Measurements from ENCODE around the gene AKT1S1. TPM values are rescaled to one million over a fixed set of nuclear protein-coding genes. Genes with fewer than 3 reads are reported as not detected.

AKT1S1 gene
- total RNA-seq, 1 donor from 2014 or later = 2.3 TPM

- TF ChIP-seq EZH2 (IDR thresholded peaks at IDR 0.05) (no peak), EZH2phosphoT487 (IDR thresholded peaks at IDR 0.05) (no peak)
- Histone ChIP-seq H3K9me3 (ENCODE audit: low read depth) (no peaks in the 10 kb centered on the region), H3K9ac (no peak overlapping the region), H3K4me3 (no peak overlapping the region), H4K20me1 (ENCODE audit: low read depth) (no peaks in the 10 kb centered on the region), H3K79me2 (ENCODE audit: low read depth) (no peaks in the 10 kb centered on the region), H3K36me3 (no peaks in the 10 kb centered on the region), H3K27ac (no peak overlapping the region), H3K27me3 (peaks cover 21% of the 10 kb centered on the region), H3F3A (ENCODE audit: low read depth) (peaks cover 23% of the 10 kb centered on the region), H2AFZ (replicated peaks) (no peak overlapping the region), H3K4me2 (no peak overlapping the region), H3K4me1 (no peaks in the 10 kb centered on the region)
- Mint-ChIP-seq H3K27ac (no peak overlapping the region), H3K4me1 (peaks cover 19% of the 10 kb centered on the region), H3K27me3 (ENCODE audit: insufficient read depth, low read depth) (peaks cover 23% of the 10 kb centered on the region), H3K9me3 (no peaks in the 10 kb centered on the region), H3K36me3 (no peaks in the 10 kb centered on the region), H3K4me3 (no peak overlapping the region)
- DNase-seq (ENCODE audit: low spot score) = no peak
Observed at GRCh38 chr19:49894011-49894664, 17.0 kb upstream of the AKT1S1 start.

DNA sequence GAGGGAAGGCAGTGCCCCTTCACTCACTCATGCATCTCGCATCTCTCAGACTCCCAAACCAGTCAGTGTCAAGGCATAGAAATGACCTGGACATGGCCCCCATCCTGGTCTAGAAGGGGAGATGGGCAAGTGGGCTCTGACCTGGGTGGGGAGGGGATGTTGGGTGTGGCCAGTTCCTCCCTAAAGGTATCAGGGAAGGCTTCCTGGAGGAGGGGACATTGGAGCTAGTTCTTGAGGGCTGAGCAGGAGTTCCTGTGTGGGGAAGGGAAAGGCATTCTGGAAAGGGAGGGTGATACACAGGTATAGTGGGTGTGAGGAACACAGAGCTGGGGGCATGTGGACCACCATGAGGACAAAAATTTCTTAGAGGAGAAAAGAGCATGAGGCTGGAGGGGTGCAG lies 15.6 kb upstream of the AKT1S1 start:
- H3K36me3 Mint-ChIP-seq = no peaks in the 10 kb centered on the region
- no peaks in the 10 kb centered on the region for H3K9me3 Mint-ChIP-seq
- Histone ChIP-seq H3K4me2 (no peak overlapping the region), H3K36me3 (no peaks in the 10 kb centered on the region), H3K4me3 (no peak overlapping the region), H3K9me3 (ENCODE audit: low read depth) (no peaks in the 10 kb centered on the region), H4K20me1 (ENCODE audit: low read depth) (no peaks in the 10 kb centered on the region), H3K79me2 (ENCODE audit: low read depth) (no peaks in the 10 kb centered on the region), H3K4me1 (no peaks in the 10 kb centered on the region), H3F3A (ENCODE audit: low read depth) (peaks cover 23% of the 10 kb centered on the region), H3K27me3 (peaks cover 24% of the 10 kb centered on the region), H3K27ac (no peak overlapping the region), H3K9ac (no peak overlapping the region), H2AFZ (replicated peaks) (no peak overlapping the region)
- peaks cover 25% of the 10 kb centered on the region for H3K27me3 Mint-ChIP-seq (ENCODE audit: insufficient read depth, low read depth)
- no peak for TF ChIP-seq EZH2 (IDR thresholded peaks at IDR 0.05)
- no peak for TF ChIP-seq CTCF (IDR thresholded peaks at IDR 0.05)
- no peak for TF ChIP-seq EZH2phosphoT487 (IDR thresholded peaks at IDR 0.05)
- H3K4me3 Mint-ChIP-seq = peak overlapping the region; percentile 30
- H3K4me1 Mint-ChIP-seq = peaks cover 17% of the 10 kb centered on the region
- H3K27ac Mint-ChIP-seq = no peak overlapping the region
- DNase-seq (ENCODE audit: low spot score) = no peak

- H3K4me1 Mint-ChIP-seq = peaks cover 7% of the 10 kb centered on the region
- no peak overlapping the region for H2AFZ ChIP-seq (replicated peaks)
- H3K27ac ChIP-seq = no peak overlapping the region
- H4K20me1 ChIP-seq (ENCODE audit: low read depth) = no peaks in the 10 kb centered on the region
- H3K9me3 Mint-ChIP-seq = no peaks in the 10 kb centered on the region
- peaks cover 23% of the 10 kb centered on the region for H3F3A ChIP-seq (ENCODE audit: low read depth)
- DNase-seq (ENCODE audit: low spot score) = no peak
- no peaks in the 10 kb centered on the region for H3K9me3 ChIP-seq (ENCODE audit: low read depth)
- H3K9ac ChIP-seq = no peak overlapping the region
- no peaks in the 10 kb centered on the region for H3K4me1 ChIP-seq
- peaks cover 24% of the 10 kb centered on the region for H3K27me3 ChIP-seq
- peaks cover 2% of the 10 kb centered on the region for H3K36me3 Mint-ChIP-seq
- TF ChIP-seq EZH2 (IDR thresholded peaks at IDR 0.05) = no peak
- TF ChIP-seq EZH2phosphoT487 (IDR thresholded peaks at IDR 0.05) = no peak
- no peak for TF ChIP-seq CTCF (IDR thresholded peaks at IDR 0.05)
- no peak overlapping the region for H3K4me3 ChIP-seq
- H3K79me2 ChIP-seq (ENCODE audit: low read depth) = no peaks in the 10 kb centered on the region
- no peaks in the 10 kb centered on the region for H3K36me3 ChIP-seq
- peak overlapping the region; percentile 42 for H3K27ac Mint-ChIP-seq
- peak overlapping the region; percentile 30 for H3K4me3 Mint-ChIP-seq
- peaks cover 19% of the 10 kb centered on the region for H3K27me3 Mint-ChIP-seq (ENCODE audit: insufficient read depth, low read depth)
- H3K4me2 ChIP-seq = no peak overlapping the region
Observed at GRCh38 chr19:49891393-49891792, 14.2 kb upstream of the AKT1S1 start.

All from neural progenitor cell (in vitro differentiated cells).